Gastrocnemius medialis (tissue), 4 donors: Measurements from ENCODE around the gene TUT4.

Experiments
- CTCF ChIP-seq, 5 experiments: fragments of 450-650 bp in 3 of 5; fragments of 200-600 bp in 2 of 5; sonication (generic) in 2 of 5; IDR thresholded peaks in 4 of 5; conservative IDR thresholded peaks in 1 of 5; 1 replicate in 4 of 5; 2 replicates in 1 of 5; pipeline ENCODE4 v1.5.1; 2016 to 2019; ENCODE audit warnings: antibody characterized with exemption in 5 of 5, mild to moderate bottlenecking in 3 of 5, moderate library complexity in 3 of 5
- POLR2A ChIP-seq, 2 donors: fragments of 450-650 bp; IDR thresholded peaks; one replicate each; pipeline ENCODE4 v1.6.1; 2017; ENCODE audit warnings: antibody characterized with exemption in 2 of 2, mild to moderate bottlenecking in 2 of 2, moderate library complexity in 2 of 2

DNA sequence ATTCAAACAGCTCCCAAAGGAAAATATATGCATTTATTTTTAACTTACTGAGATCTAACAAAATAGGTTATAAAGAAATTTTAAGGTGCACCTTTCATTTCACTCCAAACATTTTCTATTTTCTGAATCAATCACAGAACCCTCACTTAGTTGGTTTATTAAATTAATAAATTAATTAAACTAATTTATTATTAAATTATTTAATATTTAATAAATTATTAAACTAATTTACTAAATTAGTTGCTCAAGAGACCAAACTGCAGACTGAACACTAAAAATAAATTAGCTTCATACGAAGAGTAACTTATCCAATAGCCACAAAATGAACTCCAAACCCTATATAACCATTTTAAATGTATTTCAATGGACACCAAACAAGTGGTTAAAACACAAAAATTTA lies 80.5 kb downstream of the TUT4 start:
- TF ChIP-seq CTCF (IDR thresholded peaks at IDR 0.05 in 4 of 5, conservative IDR thresholded peaks at IDR 0.05 in 1 of 5) (no peak), POLR2A (IDR thresholded peaks at IDR 0.05) (no peak)
